Endodermal cell (in vitro differentiated cells): ENCODE measurements around the gene SOX2. TPM values are rescaled to one million over a fixed set of nuclear protein-coding genes. Genes with fewer than 3 reads are reported as not detected.

Experiments
- DNase-seq: peaks from one replicate; pipeline ENCODE4 v3.0.0-alpha.2; 2017
- H3K27ac ChIP-seq: 2 replicates; pipeline ENCODE4 v1.5.1; 2013; ENCODE audit warnings: mild to moderate bottlenecking, low read depth, low read length, moderate library complexity
- H3K27me3 ChIP-seq: 2 replicates; pipeline ENCODE4 v1.6.1; 2013; ENCODE audit warnings: mild to moderate bottlenecking, low read length, moderate library complexity; ENCODE audit not compliant: insufficient read depth, control insufficient read depth, poor library complexity, severe bottlenecking
- H3K36me3 ChIP-seq: 2 replicates; pipeline ENCODE4 v1.7.0; 2013; ENCODE audit warnings: mild to moderate bottlenecking, low read length, moderate library complexity; ENCODE audit not compliant: control insufficient read depth, insufficient read depth
- H3K4me1 ChIP-seq: one replicate; pipeline ENCODE4 v1.7.0; 2013; ENCODE audit warnings: low read length; ENCODE audit not compliant: control insufficient read depth, insufficient read depth
- H3K4me3 ChIP-seq: 2 replicates; pipeline ENCODE4 v1.5.1; 2013; ENCODE audit warnings: mild to moderate bottlenecking, low read length, moderate library complexity
- H3K9ac ChIP-seq: 2 replicates; pipeline ENCODE4 v1.6.1; 2013; ENCODE audit warnings: mild to moderate bottlenecking, low read length, moderate library complexity; ENCODE audit not compliant: poor library complexity, severe bottlenecking; ENCODE audit errors: extremely low read depth
- H3K9me3 ChIP-seq: 2 replicates; pipeline ENCODE4 v1.6.1; 2013; ENCODE audit warnings: mild to moderate bottlenecking, low read length, moderate library complexity; ENCODE audit not compliant: control insufficient read depth
- H3K27ac Mint-ChIP-seq: 2 replicates; pipeline ENCODE4 v1.8.0; 2020; ENCODE audit warnings: mixed read lengths
- H3K27me3 Mint-ChIP-seq: 2 replicates; pipeline ENCODE4 v1.8.0; 2021; ENCODE audit warnings: mild to moderate bottlenecking, mixed read lengths; ENCODE audit not compliant: insufficient read depth
- H3K36me3 Mint-ChIP-seq: 2 replicates; pipeline ENCODE4 v1.8.0; 2020; ENCODE audit warnings: low read depth, mixed read lengths
- H3K4me1 Mint-ChIP-seq: 2 replicates; pipeline ENCODE4 v1.8.0; 2020; ENCODE audit warnings: mixed read lengths
- H3K4me3 Mint-ChIP-seq: 2 replicates; pipeline ENCODE4 v1.8.0; 2020; ENCODE audit warnings: mild to moderate bottlenecking, moderate library complexity, mixed read lengths
- H3K9me3 Mint-ChIP-seq: 2 replicates; pipeline ENCODE4 v1.8.0; 2020; ENCODE audit warnings: mild to moderate bottlenecking, mixed read lengths
- WGBS, 2 experiments: methylation state at CpG; one replicate each; pipeline versions ENCODE4 v1.1.5 to v1.1.7; 2013; ENCODE audit warnings: missing lambda C conversion rate in 2 of 2, mixed read lengths in 1 of 2; ENCODE audit not compliant: insufficient coverage in 1 of 2, insufficient read length in 1 of 2; 5-methylcytosine and 5-hydroxymethylcytosine counted together
- total RNA-seq, 2 donors: library from RNA; stranded (reverse); fragmentation: NEBNext Ultra II Directional in 1 of 2; extraction: Animal tissue kit (Norgen Biotek cat#: 25700) in 1 of 2; gene quantifications; 2 replicates in 1 of 2; 3 replicates in 1 of 2; pipeline ENCODE4 v1.2.1, GENCODE V29; 2021
- TF ChIP-seq, protein P1 (sequence below): fragments of 200-600 bp; sonication (generic); conservative IDR thresholded peaks from 2 replicates; pipeline ENCODE4 v1.5.0; 2021; ENCODE audit warnings: antibody characterized with exemption, mild to moderate bottlenecking

The SOX2 gene
- total RNA-seq, 2 donors from 2014 or later, result 1.8 to 39.5 TPM

GRCh38 chr3:181729341-181729869, 17.7 kb downstream of the SOX2 start:
- H3K4me1 ChIP-seq, result no peaks in the 10 kb centered on the region
- peaks cover 29% of the 10 kb centered on the region for H3K4me1 Mint-ChIP-seq

GRCh38 chr3:181730316-181730715, 18.6 kb downstream of the SOX2 start:
- H3K36me3 ChIP-seq, result no peaks in the 10 kb centered on the region
- H3K27ac ChIP-seq, result peak overlapping the region; percentile 85
- H3K9ac ChIP-seq, result no peak overlapping the region
- Mint-ChIP-seq H3K36me3 (no peaks in the 10 kb centered on the region), H3K27ac (no peak overlapping the region), H3K9me3 (no peaks in the 10 kb centered on the region), H3K4me3 (no peak overlapping the region), H3K27me3 (peaks cover 73% of the 10 kb centered on the region), H3K4me1 (peaks cover 24% of the 10 kb centered on the region)
- 56 to 65% methylated on average over 3 to 5 of the region's 5 CpGs for WGBS, 2 experiments
- peaks cover 62% of the 10 kb centered on the region for H3K27me3 ChIP-seq
- DNase-seq, result no peak
- no peak overlapping the region for H3K4me3 ChIP-seq
- TF ChIP-seq, protein P1, sequence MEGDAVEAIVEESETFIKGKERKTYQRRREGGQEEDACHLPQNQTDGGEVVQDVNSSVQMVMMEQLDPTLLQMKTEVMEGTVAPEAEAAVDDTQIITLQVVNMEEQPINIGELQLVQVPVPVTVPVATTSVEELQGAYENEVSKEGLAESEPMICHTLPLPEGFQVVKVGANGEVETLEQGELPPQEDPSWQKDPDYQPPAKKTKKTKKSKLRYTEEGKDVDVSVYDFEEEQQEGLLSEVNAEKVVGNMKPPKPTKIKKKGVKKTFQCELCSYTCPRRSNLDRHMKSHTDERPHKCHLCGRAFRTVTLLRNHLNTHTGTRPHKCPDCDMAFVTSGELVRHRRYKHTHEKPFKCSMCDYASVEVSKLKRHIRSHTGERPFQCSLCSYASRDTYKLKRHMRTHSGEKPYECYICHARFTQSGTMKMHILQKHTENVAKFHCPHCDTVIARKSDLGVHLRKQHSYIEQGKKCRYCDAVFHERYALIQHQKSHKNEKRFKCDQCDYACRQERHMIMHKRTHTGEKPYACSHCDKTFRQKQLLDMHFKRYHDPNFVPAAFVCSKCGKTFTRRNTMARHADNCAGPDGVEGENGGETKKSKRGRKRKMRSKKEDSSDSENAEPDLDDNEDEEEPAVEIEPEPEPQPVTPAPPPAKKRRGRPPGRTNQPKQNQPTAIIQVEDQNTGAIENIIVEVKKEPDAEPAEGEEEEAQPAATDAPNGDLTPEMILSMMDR, result no peak
- H3K4me1 ChIP-seq, result no peaks in the 10 kb centered on the region
- H3K9me3 ChIP-seq, result no peaks in the 10 kb centered on the region

More at GRCh38 chr3:181729341-181729869, 17.7 kb downstream of the SOX2 start:
- no peak overlapping the region for H3K27ac Mint-ChIP-seq
- H3K9me3 Mint-ChIP-seq, result no peaks in the 10 kb centered on the region
- no peak overlapping the region for H3K4me3 ChIP-seq
- no peaks in the 10 kb centered on the region for H3K36me3 ChIP-seq
- peaks cover 77% of the 10 kb centered on the region for H3K27me3 Mint-ChIP-seq
- no peaks in the 10 kb centered on the region for H3K9me3 ChIP-seq
- TF ChIP-seq, protein P1, result no peak
- H3K27ac ChIP-seq, result peak overlapping the region; percentile 85
- no peak for DNase-seq
- H3K4me3 Mint-ChIP-seq, result no peak overlapping the region
- no peak overlapping the region for H3K9ac ChIP-seq
- H3K27me3 ChIP-seq, result peaks cover 71% of the 10 kb centered on the region
- WGBS, 2 experiments, result 31 to 47% methylated on average over 4 to 12 of the region's 12 CpGs
- H3K36me3 Mint-ChIP-seq, result no peaks in the 10 kb centered on the region

GRCh38 chr3:181730934-181731333, 19.2 kb downstream of the SOX2 start:
- Mint-ChIP-seq H3K4me3 (no peak overlapping the region), H3K36me3 (no peaks in the 10 kb centered on the region), H3K27me3 (peaks cover 67% of the 10 kb centered on the region), H3K4me1 (peaks cover 21% of the 10 kb centered on the region), H3K27ac (no peak overlapping the region), H3K9me3 (no peaks in the 10 kb centered on the region)
- Histone ChIP-seq H3K9me3 (no peaks in the 10 kb centered on the region), H3K27me3 (peaks cover 56% of the 10 kb centered on the region), H3K9ac (no peak overlapping the region), H3K4me3 (no peak overlapping the region), H3K4me1 (no peaks in the 10 kb centered on the region), H3K36me3 (no peaks in the 10 kb centered on the region), H3K27ac (peak overlapping the region; percentile 85)
- TF ChIP-seq, protein P1, result no peak
- DNase-seq, result no peak
- WGBS, 2 experiments, result 87% methylated on average over 1 of the region's 1 CpG; no CpG with 5 or more reads in 1 of the 2 experiments
